Loucy (cell line): ENCODE measurements around the gene ZNF775.

Source experiments
- H2AFZ ChIP-seq: fragments of 200-600 bp; sonication (generic); 2 replicates; pipeline ENCODE4 v1.6.0; 2016; ENCODE audit warnings: antibody characterized with exemption, mild to moderate bottlenecking, low read length, moderate library complexity
- H3F3A ChIP-seq: fragments of 200-600 bp; 2 replicates; pipeline ENCODE4 v1.6.0; 2016; ENCODE audit warnings: antibody characterized with exemption, low read depth, mild to moderate bottlenecking
- H3K27me3 ChIP-seq: fragments of 200-600 bp; sonication (generic); 2 replicates; pipeline ENCODE4 v1.6.1; 2014; ENCODE audit warnings: low read length, mild to moderate bottlenecking; ENCODE audit not compliant: insufficient read depth, poor library complexity, severe bottlenecking
- H3K36me3 ChIP-seq: fragments of 200-600 bp; sonication (generic); 2 replicates; pipeline ENCODE4 v1.6.1; 2016; ENCODE audit warnings: low read length; ENCODE audit not compliant: insufficient read depth
- H3K4me1 ChIP-seq: fragments of 200-600 bp; sonication (generic); 2 replicates; pipeline ENCODE4 v1.5.1; 2014; ENCODE audit warnings: low read length, mild to moderate bottlenecking; ENCODE audit not compliant: insufficient read depth, poor library complexity, severe bottlenecking
- H3K4me2 ChIP-seq: fragments of 200-600 bp; sonication (generic); 2 replicates; pipeline ENCODE4 v1.6.0; 2014; ENCODE audit warnings: antibody characterized with exemption, low read length, low read depth, mild to moderate bottlenecking; ENCODE audit not compliant: poor library complexity, severe bottlenecking
- H3K4me3 ChIP-seq: fragments of 200-600 bp; sonication (generic); 2 replicates; pipeline ENCODE4 v1.5.1; 2014; ENCODE audit warnings: low read length, mild to moderate bottlenecking, mixed read lengths; ENCODE audit not compliant: poor library complexity, severe bottlenecking
- H3K79me2 ChIP-seq: fragments of 200-600 bp; sonication (generic); 2 replicates; pipeline ENCODE4 v1.6.1; 2014; ENCODE audit warnings: low read length; ENCODE audit not compliant: insufficient read depth
- H3K9ac ChIP-seq: fragments of 200-600 bp; sonication (generic); 2 replicates; pipeline ENCODE4 v1.6.0; 2014; ENCODE audit warnings: mild to moderate bottlenecking, low read depth, low read length, moderate library complexity; ENCODE audit not compliant: poor library complexity, severe bottlenecking
- H3K9me2 ChIP-seq: fragments of 200-600 bp; sonication (generic); replicated peaks from 2 replicates; pipeline ENCODE4 v1.6.1; 2016; ENCODE audit warnings: low read depth, low read length, mixed read lengths
- H3K9me3 ChIP-seq: fragments of 200-600 bp; sonication (generic); 2 replicates; pipeline ENCODE4 v1.6.1; 2014; ENCODE audit warnings: mild to moderate bottlenecking, antibody characterized with exemption, low read length, low read depth; ENCODE audit not compliant: insufficient read depth
- H4K20me1 ChIP-seq: fragments of 200-600 bp; sonication (generic); 2 replicates; pipeline ENCODE4 v1.6.0; 2014; ENCODE audit warnings: antibody characterized with exemption, low read length, mild to moderate bottlenecking; ENCODE audit not compliant: insufficient read depth, poor library complexity, severe bottlenecking
- CTCF ChIP-seq: fragments of 200-600 bp; sonication (generic); conservative IDR thresholded peaks from 2 replicates; pipeline ENCODE4 v1.5.1; 2014; ENCODE audit warnings: mild to moderate bottlenecking, antibody characterized with exemption, low read length
- EZH2phosphoT487 ChIP-seq: fragments of 200-600 bp; IDR thresholded peaks from 2 replicates; pipeline ENCODE4 v1.6.1; 2018; ENCODE audit warnings: antibody characterized with exemption, mild to moderate bottlenecking, moderate library complexity, borderline replicate concordance

ZNF775 gene

GRCh38 chr7:150435390-150436073 lies 56.4 kb downstream of the ZNF775 start:
- Histone ChIP-seq H3F3A (no peaks in the 10 kb centered on the region), H3K79me2 (no peaks in the 10 kb centered on the region), H3K4me1 (peaks cover 7% of the 10 kb centered on the region), H3K9me3 (no peaks in the 10 kb centered on the region), H3K4me2 (no peak overlapping the region), H3K36me3 (no peaks in the 10 kb centered on the region), H3K27me3 (no peaks in the 10 kb centered on the region), H2AFZ (no peak overlapping the region; the same call in 1 of the 2 replicates), H3K4me3 (no peak overlapping the region), H3K9me2 (no peaks in the 10 kb centered on the region), H3K9ac (no peak overlapping the region), H4K20me1 (no peaks in the 10 kb centered on the region)
- TF ChIP-seq EZH2phosphoT487 (no peak), CTCF (no peak)

DNA sequence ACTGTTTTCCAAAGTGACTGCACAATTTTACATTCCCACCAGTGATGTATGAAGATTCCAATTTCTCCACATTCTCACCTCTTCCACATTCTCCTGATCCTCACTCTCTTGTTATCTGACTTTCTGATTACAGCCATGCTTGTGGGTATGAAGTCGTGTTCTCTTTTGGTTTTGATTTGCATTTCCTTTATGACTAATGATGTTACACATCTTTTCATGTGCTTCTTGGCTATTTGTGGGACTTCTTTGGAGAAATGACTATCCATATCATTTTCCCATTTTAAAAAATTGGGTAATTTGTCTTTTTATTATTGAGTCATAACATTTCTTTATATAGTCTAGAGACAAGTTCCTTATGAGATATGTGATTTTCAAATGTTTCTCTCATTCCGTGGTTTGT lies 60.8 kb downstream of the ZNF775 start:
- Histone ChIP-seq H3K79me2 (no peaks in the 10 kb centered on the region), H3K9me2 (no peaks in the 10 kb centered on the region), H3K9me3 (no peaks in the 10 kb centered on the region), H3F3A (no peaks in the 10 kb centered on the region), H3K4me2 (no peak overlapping the region), H3K4me3 (no peak overlapping the region), H3K4me1 (peaks cover 5% of the 10 kb centered on the region), H3K9ac (no peak overlapping the region), H4K20me1 (no peaks in the 10 kb centered on the region), H3K36me3 (no peaks in the 10 kb centered on the region), H3K27me3 (no peaks in the 10 kb centered on the region), H2AFZ (no peak overlapping the region)
- TF ChIP-seq EZH2phosphoT487 = no peak
- no peak for TF ChIP-seq CTCF

GRCh38 chr7:150441524-150441923 lies 62.4 kb downstream of the ZNF775 start:
- H4K20me1 ChIP-seq = no peaks in the 10 kb centered on the region
- no peaks in the 10 kb centered on the region for H3F3A ChIP-seq
- H3K79me2 ChIP-seq = no peaks in the 10 kb centered on the region
- peaks cover 15% of the 10 kb centered on the region for H3K4me1 ChIP-seq
- H3K4me3 ChIP-seq = no peak overlapping the region
- H3K9ac ChIP-seq = no peak overlapping the region
- H2AFZ ChIP-seq = no peak overlapping the region
- H3K4me2 ChIP-seq = no peak overlapping the region
- H3K36me3 ChIP-seq = no peaks in the 10 kb centered on the region
- H3K9me3 ChIP-seq = no peaks in the 10 kb centered on the region
- H3K9me2 ChIP-seq = no peaks in the 10 kb centered on the region
- no peak for TF ChIP-seq CTCF
- TF ChIP-seq EZH2phosphoT487 = no peak
- H3K27me3 ChIP-seq = no peaks in the 10 kb centered on the region
